ENCODE data around the gene CENPP.

CENPP gene

GRCh38 chr9:92603100-92603499 is 277.3 kb downstream of the CENPP start:
- DNase-seq: no peak

- no peak for DNase-seq
Observed at GRCh38 chr9:92603990-92604389, 278.2 kb downstream of the CENPP start.

GRCh38 chr9:92605224-92605623 is 279.5 kb downstream of the CENPP start:
- no peak for DNase-seq

- no peak for DNase-seq
Observed at GRCh38 chr9:92607088-92607487, 281.3 kb downstream of the CENPP start.

- DNase-seq: no peak
Observed at GRCh38 chr9:92607773-92608172, 282.0 kb downstream of the CENPP start.

GRCh38 chr9:92608241-92608908 is 282.6 kb downstream of the CENPP start:
- DNase-seq: no peak

GRCh38 chr9:92608909-92609445 is 283.2 kb downstream of the CENPP start:
- no peak for DNase-seq

GRCh38 chr9:92610470-92611420 is 285.0 kb downstream of the CENPP start:
- no peak for DNase-seq

- no peak for DNase-seq
Observed at GRCh38 chr9:92611621-92612285, 286.0 kb downstream of the CENPP start.

GRCh38 chr9:92612292-92612691 is 286.5 kb downstream of the CENPP start:
- no peak for DNase-seq

- DNase-seq: no peak
Observed at GRCh38 chr9:92612816-92613215, 287.1 kb downstream of the CENPP start.

GRCh38 chr9:92613268-92614122 is 287.7 kb downstream of the CENPP start:
- no peak for DNase-seq

- DNase-seq: no peak
Observed at GRCh38 chr9:92614123-92614510, 288.4 kb downstream of the CENPP start.

GRCh38 chr9:92614763-92615461 is 289.2 kb downstream of the CENPP start:
- no peak for DNase-seq

GRCh38 chr9:92615790-92616189 is 290.0 kb downstream of the CENPP start:
- no peak for DNase-seq

GRCh38 chr9:92616199-92616641 is 290.5 kb downstream of the CENPP start:
- DNase-seq: no peak

- no peak for DNase-seq
Observed at GRCh38 chr9:92616655-92617111, 290.9 kb downstream of the CENPP start.

GRCh38 chr9:92617195-92617813 is 291.6 kb downstream of the CENPP start:
- no peak for DNase-seq

- no peak for DNase-seq
Observed at GRCh38 chr9:92617951-92618510, 292.3 kb downstream of the CENPP start.

GRCh38 chr9:92618633-92619225 is 293.0 kb downstream of the CENPP start:
- no peak for DNase-seq

All from activated effector memory CD4-positive, alpha-beta T cell treated with Interleukin-2 at 50 U/mL for 16 hours (primary cell).